Measurements from ENCODE around the gene IKBKG. TPM values are rescaled to one million over a fixed set of nuclear protein-coding genes. Genes with fewer than 3 reads are reported as not detected.

The IKBKG gene
- total and polyA plus RNA-seq, 2 donors (not counting 3 experiments of a cell fraction or from before 2014, with no cell fraction given) = 41.2 to 47.8 TPM

DNA sequence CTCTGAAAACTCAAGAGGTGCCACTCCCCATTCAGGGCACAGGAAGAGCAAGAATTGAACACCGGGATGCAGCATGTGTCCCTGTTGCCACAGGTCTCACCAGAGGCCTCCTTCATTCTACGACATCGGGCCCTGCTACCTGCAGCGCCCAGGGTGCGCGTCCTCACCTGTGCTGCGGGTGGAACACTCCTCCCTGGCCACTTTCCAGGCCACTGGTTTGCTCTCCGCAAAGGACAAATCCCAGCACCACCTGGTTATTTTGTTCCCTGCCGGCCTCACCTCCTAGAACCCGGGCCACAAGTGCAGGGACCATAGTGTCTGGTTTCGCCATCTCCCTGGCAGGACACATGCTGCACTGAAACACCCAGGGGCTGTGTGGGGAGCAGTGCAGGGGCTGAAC is 17.1 kb upstream of the IKBKG start:
- dilution Hi-C loops (cut with MboI; ENCODE audit: extremely low pct_ligation_motif_present, low sequenced_read_pairs) = no loop called here
- H3K9me1 ChIP-seq (replicated peaks; ENCODE audit: control insufficient read depth, extremely low read depth, insufficient read depth, low read length) = no peaks in the 10 kb centered on the region
- TF ChIP-seq, protein P1, sequence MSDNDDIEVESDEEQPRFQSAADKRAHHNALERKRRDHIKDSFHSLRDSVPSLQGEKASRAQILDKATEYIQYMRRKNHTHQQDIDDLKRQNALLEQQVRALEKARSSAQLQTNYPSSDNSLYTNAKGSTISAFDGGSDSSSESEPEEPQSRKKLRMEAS (IDR thresholded peaks at IDR 0.05; ENCODE audit: insufficient read depth, insufficient read length) = no peak
- no peak for TF ChIP-seq GATA2 (IDR thresholded peaks at IDR 0.05; ENCODE audit: insufficient read depth, insufficient read length, low read depth, low read length)
- TF ChIP-seq EZH2 (IDR thresholded peaks at IDR 0.05; ENCODE audit: borderline replicate concordance, low read depth, low read length, severe bottlenecking) = no peak
- TF ChIP-seq POLR2A (IDR thresholded peaks at IDR 0.05; ENCODE audit: low read depth, low read length) = no peak
- no peak for TF ChIP-seq POLR2AphosphoS5 (IDR thresholded peaks at IDR 0.05; ENCODE audit: insufficient read depth, low read depth, low read length)
- ChIA-PET POLR2A (no interaction called here), CTCF (no interaction called here)
- intact Hi-C loops (cut with micrococcal nuclease) = no loop called here
- FAIRE-seq (no peak), DNase-seq (ENCODE audit: low read depth, low spot score) (no peak)
- H3K36me3 ChIP-seq (ENCODE audit: control insufficient read depth in 2 of 2, extremely low read depth in 1 of 2, insufficient read depth in 2 of 2, low read length in 2 of 2) = peaks cover 5 to 17% of the 10 kb centered on the region in 2 experiments
- H2AFZ ChIP-seq (ENCODE audit: low read depth, low read length) = no peak overlapping the region
- H3K27me3 ChIP-seq (ENCODE audit: control insufficient read depth in 2 of 2, insufficient read depth in 2 of 2, low read length in 2 of 2) = no peaks in the 10 kb centered on the region
- H3K27ac ChIP-seq (ENCODE audit: insufficient read depth, low read depth, low read length) = no peak overlapping the region
- no TSS peak for BruUV-seq (replicated peaks)
- no peaks in the 10 kb centered on the region for H3K79me2 ChIP-seq (ENCODE audit: control insufficient read depth, insufficient read depth, low read length)
- H3K4me2 ChIP-seq (ENCODE audit: insufficient read depth, low read length) = no peak overlapping the region
- H3K4me1 ChIP-seq (ENCODE audit: control insufficient read depth, extremely low read depth, insufficient read depth, low read length) = peaks cover 4% of the 10 kb centered on the region
- H3K9me3 ChIP-seq (replicated peaks; ENCODE audit: control insufficient read depth, insufficient read depth, low read length) = no peaks in the 10 kb centered on the region
- H3K4me3 ChIP-seq (replicated peaks in 1 of 3; ENCODE audit: insufficient read depth in 1 of 3, low read depth in 1 of 3, low read length in 3 of 3) = no peak overlapping the region
- H3K9ac ChIP-seq (replicated peaks; ENCODE audit: extremely low read depth, insufficient read depth, low read length) = no peak overlapping the region
- H4K20me1 ChIP-seq (replicated peaks; ENCODE audit: control insufficient read depth, extremely low read depth, insufficient read depth, low read length) = no peaks in the 10 kb centered on the region

DNA sequence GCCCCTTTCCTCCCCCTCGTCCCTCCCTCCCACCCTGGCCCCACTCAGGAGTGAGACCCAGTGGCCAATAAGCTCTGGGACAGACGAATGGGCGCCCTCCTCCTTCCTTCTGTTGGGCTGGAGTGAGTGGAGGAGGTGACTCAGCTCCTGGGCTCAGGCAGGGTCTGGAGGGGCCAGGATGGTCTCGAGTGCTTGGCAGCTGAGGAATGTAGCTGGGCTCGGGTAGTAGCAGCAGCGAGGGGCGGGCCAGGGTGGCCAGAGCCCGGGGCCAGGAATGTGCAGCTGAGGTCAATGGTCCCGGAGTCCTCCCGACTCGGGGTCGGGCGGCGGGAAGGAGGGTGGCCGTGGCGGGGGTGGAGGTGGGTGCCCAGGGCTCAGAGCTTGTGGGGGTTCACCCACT is 15.8 kb upstream of the IKBKG start:
- Histone ChIP-seq H3K9me3 (replicated peaks; ENCODE audit: control insufficient read depth, insufficient read depth, low read length) (no peaks in the 10 kb centered on the region), H3K9ac (replicated peaks; ENCODE audit: extremely low read depth, insufficient read depth, low read length) (no peak overlapping the region), H3K27me3 (ENCODE audit: control insufficient read depth in 2 of 2, insufficient read depth in 2 of 2, low read length in 2 of 2) (no peaks in the 10 kb centered on the region), H3K4me1 (ENCODE audit: control insufficient read depth, extremely low read depth, insufficient read depth, low read length) (peaks cover 4% of the 10 kb centered on the region), H3K4me2 (ENCODE audit: insufficient read depth, low read length) (no peak overlapping the region), H4K20me1 (replicated peaks; ENCODE audit: control insufficient read depth, extremely low read depth, insufficient read depth, low read length) (no peaks in the 10 kb centered on the region), H3K79me2 (ENCODE audit: control insufficient read depth, insufficient read depth, low read length) (no peaks in the 10 kb centered on the region), H2AFZ (ENCODE audit: low read depth, low read length) (no peak overlapping the region), H3K9me1 (replicated peaks; ENCODE audit: control insufficient read depth, extremely low read depth, insufficient read depth, low read length) (no peaks in the 10 kb centered on the region), H3K4me3 (replicated peaks in 1 of 3; ENCODE audit: insufficient read depth in 1 of 3, low read depth in 1 of 3, low read length in 3 of 3) (no peak overlapping the region), H3K36me3 (ENCODE audit: control insufficient read depth in 2 of 2, extremely low read depth in 1 of 2, insufficient read depth in 2 of 2, low read length in 2 of 2) (peaks cover 5 to 17% of the 10 kb centered on the region in 2 experiments), H3K27ac (ENCODE audit: insufficient read depth, low read depth, low read length) (no peak overlapping the region)
- ChIA-PET POLR2A (no interaction called here), CTCF (interaction anchor here (1.6 to 4.2 kb wide), 2 partner anchors 148 to 158 kb away, joined by 4 to 24 read pairs; partner anchors contain the start of gene FLNA)
- TSS peak; percentile 34 for BruUV-seq (replicated peaks)
- intact Hi-C loops (cut with micrococcal nuclease) (no loop called here), dilution Hi-C loops (cut with MboI; ENCODE audit: extremely low pct_ligation_motif_present, low sequenced_read_pairs) (no loop called here)
- DNase-seq (ENCODE audit: low read depth, low spot score) (no peak), FAIRE-seq (no peak)
- TF ChIP-seq POLR2AphosphoS5 (IDR thresholded peaks at IDR 0.05; ENCODE audit: insufficient read depth, low read depth, low read length) = no peak

All from endothelial cell of umbilical vein (primary cell).